HG03025 (cell line): Measurements from ENCODE around the gene WWC2.

ENCODE experiments used
- ATAC-seq: cut with Tn5 transposase; IDR thresholded peaks from one replicate; pipeline ENCODE4 v1.9.1; 2021; ENCODE audit warnings: mild to moderate bottlenecking, moderate library complexity; ENCODE audit not compliant: unreplicated experiment, low FRiP score

The WWC2 gene

GRCh38 chr4:183249854-183250253 lies 150.8 kb downstream of the WWC2 start:
- ATAC-seq: no peak

GRCh38 chr4:183250831-183251230 lies 151.8 kb downstream of the WWC2 start:
- no peak for ATAC-seq

- ATAC-seq: no peak
Observed at GRCh38 chr4:183252959-183253358, 153.9 kb downstream of the WWC2 start.

- ATAC-seq: no peak
Observed at GRCh38 chr4:183253451-183253850, 154.4 kb downstream of the WWC2 start.

GRCh38 chr4:183254162-183254561 lies 155.1 kb downstream of the WWC2 start:
- no peak for ATAC-seq

GRCh38 chr4:183255487-183255886 lies 156.4 kb downstream of the WWC2 start:
- no peak for ATAC-seq

GRCh38 chr4:183256343-183256742 lies 157.3 kb downstream of the WWC2 start:
- no peak for ATAC-seq

GRCh38 chr4:183256756-183257385 lies 157.8 kb downstream of the WWC2 start:
- ATAC-seq: no peak

- ATAC-seq: no peak
Observed at GRCh38 chr4:183257808-183258207, 158.8 kb downstream of the WWC2 start.

GRCh38 chr4:183260491-183261151 lies 161.6 kb downstream of the WWC2 start:
- no peak for ATAC-seq

GRCh38 chr4:183261953-183262775 lies 163.1 kb downstream of the WWC2 start:
- peak; percentile 91 for ATAC-seq

- ATAC-seq: no peak
Observed at GRCh38 chr4:183262776-183263100, 163.7 kb downstream of the WWC2 start.

GRCh38 chr4:183263787-183264386 lies 164.8 kb downstream of the WWC2 start:
- ATAC-seq: no peak

- ATAC-seq: no peak
Observed at GRCh38 chr4:183264614-183265013, 165.6 kb downstream of the WWC2 start.

- ATAC-seq: no peak
Observed at GRCh38 chr4:183266371-183266770, 167.3 kb downstream of the WWC2 start.

GRCh38 chr4:183268556-183268955 lies 169.5 kb downstream of the WWC2 start:
- no peak for ATAC-seq

- ATAC-seq: no peak
Observed at GRCh38 chr4:183272384-183272783, 173.3 kb downstream of the WWC2 start.

GRCh38 chr4:183276106-183276505 lies 177.0 kb downstream of the WWC2 start:
- ATAC-seq: no peak

GRCh38 chr4:183284258-183284785 lies 185.3 kb downstream of the WWC2 start:
- no peak for ATAC-seq

- no peak for ATAC-seq
Observed at GRCh38 chr4:183284965-183285364, 185.9 kb downstream of the WWC2 start.

- ATAC-seq: no peak
Observed at GRCh38 chr4:183285886-183286285, 186.8 kb downstream of the WWC2 start.
